B cell (primary cell): Measurements from ENCODE around the gene NAA35. TPM values are rescaled to one million over a fixed set of nuclear protein-coding genes. Genes with fewer than 3 reads are reported as not detected.

ENCODE experiments used
- ATAC-seq: fragments of 200-7000 bp; cut with Tn5 transposase; one replicate; pipeline ENCODE4 v1.10.0; 2021; ENCODE audit warnings: low read depth, mild to moderate bottlenecking, moderate number of reproducible peaks, moderate library complexity
- CTCF ChIA-PET: fragments of 350-600 bp; sonication (Branson Sonifier 250); formaldehyde crosslinking; loops from one replicate; lab custom pipeline; 2021; ENCODE audit warnings: antibody characterized with exemption, inconsistent platforms; lab: Charles Lee
- POLR2A ChIA-PET: fragments of 350-600 bp; sonication (Branson Sonifier 250); formaldehyde crosslinking; loops from one replicate; lab custom pipeline; 2021; ENCODE audit warnings: antibody characterized with exemption; lab: Charles Lee
- DNase-seq: peaks from one replicate; pipeline ENCODE4 v3.0.0; 2013
- H2AFZ ChIP-seq: 2 replicates; pipeline ENCODE4 v1.6.1; 2012; ENCODE audit warnings: mild to moderate bottlenecking, low read depth, low read length; ENCODE audit not compliant: insufficient read depth, poor library complexity, severe bottlenecking
- H3K27ac ChIP-seq, 2 donors: 1 replicate in 1 of 2; 2 replicates in 1 of 2; pipeline ENCODE4 v1.5.1; 2012 to 2013; ENCODE audit warnings: low read length in 2 of 2, mild to moderate bottlenecking in 2 of 2, moderate library complexity in 1 of 2
- H3K27me3 ChIP-seq, 4 experiments: fragments of 200-600 bp in 1 of 4; sonication (generic) in 1 of 4; replicated peaks in 1 of 4; 1 replicate in 2 of 4; 2 replicates in 2 of 4; pipeline versions ENCODE4 v1.6.1 to v1.7.0; 2013 to 2016; ENCODE audit warnings: low read length in 3 of 4, mild to moderate bottlenecking in 2 of 4, mixed read lengths in 1 of 4, moderate library complexity in 1 of 4; ENCODE audit not compliant: insufficient read depth in 4 of 4, control insufficient read depth in 3 of 4; ENCODE audit errors: control extremely low read depth in 1 of 4
- H3K36me3 ChIP-seq, 2 experiments: replicated peaks in 1 of 2; 1 replicate in 1 of 2; 2 replicates in 1 of 2; pipeline versions ENCODE4 v1.6.1 to v1.7.1; 2013; ENCODE audit warnings: low read length in 1 of 2; ENCODE audit not compliant: insufficient read depth in 2 of 2, control insufficient read depth in 1 of 2; ENCODE audit errors: control extremely low read depth in 1 of 2, extremely low read depth in 1 of 2
- H3K4me1 ChIP-seq, 2 donors: fragments of 200-600 bp in 1 of 2; sonication (generic) in 1 of 2; 1 replicate in 1 of 2; 2 replicates in 1 of 2; pipeline versions ENCODE4 v1.5.1 to v1.6.1; 2013 to 2017; ENCODE audit warnings: low read length in 2 of 2; ENCODE audit not compliant: control insufficient read depth in 2 of 2, insufficient read depth in 2 of 2
- H3K4me2 ChIP-seq: replicated peaks from 2 replicates; pipeline ENCODE3; 2012; ENCODE audit warnings: mild to moderate bottlenecking, low read depth, low read length; ENCODE audit not compliant: poor library complexity, severe bottlenecking
- H3K4me3 ChIP-seq, 5 experiments: fragments of 200-600 bp in 1 of 5; sonication (generic) in 1 of 5; 1 replicate in 3 of 5; 2 replicates in 2 of 5; pipeline versions ENCODE4 v1.5.1 to v1.7.0; 2011 to 2016; ENCODE audit warnings: low read length in 4 of 5, mild to moderate bottlenecking in 4 of 5, low read depth in 2 of 5, control low read depth in 1 of 5, moderate library complexity in 1 of 5; ENCODE audit not compliant: insufficient read depth in 1 of 5; ENCODE audit errors: control extremely low read depth in 1 of 5, extremely low read depth in 1 of 5
- H3K79me2 ChIP-seq: fragments of 200-600 bp; sonication (generic); one replicate; pipeline ENCODE4 v1.6.0; 2016; ENCODE audit warnings: low read length; ENCODE audit not compliant: control insufficient read depth, insufficient read depth
- H3K9ac ChIP-seq: fragments of 200-600 bp; sonication (generic); 2 replicates; pipeline ENCODE4 v1.6.1; 2017; ENCODE audit warnings: mild to moderate bottlenecking, low read length, moderate library complexity
- H3K9me3 ChIP-seq, 3 donors: one replicate each; pipeline versions ENCODE4 v1.6.1 to v1.7.1; 2013; ENCODE audit warnings: low read length in 2 of 3; ENCODE audit not compliant: control insufficient read depth in 2 of 3, insufficient read depth in 1 of 3; ENCODE audit errors: control extremely low read depth in 1 of 3
- H4K20me1 ChIP-seq: 2 replicates; pipeline ENCODE4 v1.6.0; 2012; ENCODE audit warnings: mild to moderate bottlenecking, low read length; ENCODE audit not compliant: insufficient read depth, control insufficient read depth, poor library complexity, severe bottlenecking
- H3K27ac Mint-ChIP-seq: one replicate; pipeline ENCODE4 v1.8.0; 2021; ENCODE audit warnings: mixed read lengths
- H3K27me3 Mint-ChIP-seq: one replicate; pipeline ENCODE4 v1.8.0; 2021; ENCODE audit warnings: mixed read lengths
- H3K4me1 Mint-ChIP-seq: one replicate; pipeline ENCODE4 v1.8.0; 2021; ENCODE audit warnings: mixed read lengths
- H3K4me3 Mint-ChIP-seq: one replicate; pipeline ENCODE4 v1.8.0; 2021; ENCODE audit warnings: mixed read lengths
- H3K9me3 Mint-ChIP-seq: one replicate; pipeline ENCODE4 v1.8.0; 2022; ENCODE audit warnings: mixed read lengths; ENCODE audit not compliant: insufficient read depth
- CTCF ChIP-seq: fragments of 200-600 bp; IDR thresholded peaks from one replicate; pipeline ENCODE4 v1.8.0; 2022; ENCODE audit warnings: antibody characterized with exemption, mild to moderate bottlenecking
- EZH2 ChIP-seq: IDR thresholded peaks from 2 replicates; pipeline ENCODE4 v1.6.1; 2012; ENCODE audit warnings: borderline replicate concordance, low read depth, mild to moderate bottlenecking, moderate library complexity, low read length; ENCODE audit not compliant: insufficient read depth, poor library complexity, severe bottlenecking
- WGBS: methylation state at CpG from one replicate; pipeline ENCODE4 v1.1.5; 2013; ENCODE audit warnings: missing lambda C conversion rate; ENCODE audit not compliant: insufficient coverage; 5-methylcytosine and 5-hydroxymethylcytosine counted together
- intact Hi-C: fragments of 100-400 bp; cut with micrococcal nuclease; formaldehyde crosslinking; loops from one replicate; pipeline ENCODE4 v1.10.0; 2022
- polyA plus RNA-seq: library from polyadenylated mRNA; depleted of rRNA; stranded (reverse); fragments of >200 nt; gene quantifications from 2 replicates; pipeline ENCODE4 v1.2.3, GENCODE V29; 2012
- total RNA-seq, 2 donors: library from RNA; stranded (reverse); fragments of 120-200 nt in 1 of 2; gene quantifications; 1 replicate in 1 of 2; 2 replicates in 1 of 2; pipeline versions ENCODE4 v1.2.3 to v1.2.4, GENCODE V29; 2013 to 2022

NAA35 gene
- total and polyA plus RNA-seq, 2 donors (not counting 1 experiment from before 2014, with no cell fraction given), result 4.5 to 26.2 TPM

GRCh38 chr9:85978496-85978895, 37.5 kb downstream of the NAA35 start:
- no peaks in the 10 kb centered on the region for H3K4me1 Mint-ChIP-seq
- no peak overlapping the region for H3K27ac Mint-ChIP-seq
- TF ChIP-seq CTCF (no peak), EZH2 (no peak)
- H3K4me1 ChIP-seq, result no peaks in the 10 kb centered on the region
- WGBS, result 100% methylated on average over 1 of the region's 4 CpGs
- H3K79me2 ChIP-seq, result no peaks in the 10 kb centered on the region
- H3K4me2 ChIP-seq, result no peak overlapping the region
- H3K9me3 ChIP-seq, result no peaks in the 10 kb centered on the region
- no peak overlapping the region for H3K27ac ChIP-seq
- H3K27me3 ChIP-seq, result no peaks in the 10 kb centered on the region
- H3K9ac ChIP-seq, result no peak overlapping the region
- H3K9me3 Mint-ChIP-seq, result no peaks in the 10 kb centered on the region
- H4K20me1 ChIP-seq, result no peaks in the 10 kb centered on the region
- no peak overlapping the region for H3K4me3 Mint-ChIP-seq
- ATAC-seq (no peak), DNase-seq (no peak)
- intact Hi-C loops, result no loop called here
- H3K27me3 Mint-ChIP-seq, result no peaks in the 10 kb centered on the region
- ChIA-PET CTCF (no interaction called here), POLR2A (no interaction called here)
- H2AFZ ChIP-seq, result no peak overlapping the region
- peaks cover 0 to 34% of the 10 kb centered on the region in 2 experiments for H3K36me3 ChIP-seq
- H3K4me3 ChIP-seq, result no peak overlapping the region

- no peaks in the 10 kb centered on the region for H3K9me3 ChIP-seq
- no peak overlapping the region for H3K4me3 ChIP-seq
- DNase-seq (no peak), ATAC-seq (no peak)
- Mint-ChIP-seq H3K9me3 (no peaks in the 10 kb centered on the region), H3K27ac (no peak overlapping the region), H3K4me3 (no peak overlapping the region), H3K27me3 (no peaks in the 10 kb centered on the region), H3K4me1 (no peaks in the 10 kb centered on the region)
- POLR2A ChIA-PET, result no interaction called here
- H4K20me1 ChIP-seq, result no peaks in the 10 kb centered on the region
- H3K36me3 ChIP-seq, result peaks cover 0 to 38% of the 10 kb centered on the region in 2 experiments
- intact Hi-C loops, result no loop called here
- H3K27ac ChIP-seq, result no peak overlapping the region
- CTCF ChIA-PET, result no interaction called here
- H3K4me2 ChIP-seq, result no peak overlapping the region
- H3K27me3 ChIP-seq, result no peaks in the 10 kb centered on the region
- H2AFZ ChIP-seq, result no peak overlapping the region
- H3K9ac ChIP-seq, result no peak overlapping the region
- no CpG with 5 or more reads among the region's 3 CpGs for WGBS
- TF ChIP-seq CTCF, result no peak
- TF ChIP-seq EZH2, result no peak
- H3K4me1 ChIP-seq, result no peaks in the 10 kb centered on the region
- H3K79me2 ChIP-seq, result no peaks in the 10 kb centered on the region
Observed at GRCh38 chr9:85981369-85981768, 40.4 kb downstream of the NAA35 start.
